DMS114 treated with DMSO at 0.1 percent for 48 hours (cell line): ENCODE results near the gene CCNF.
A peak's percentile ranks its signal among the peaks of the same experiment; 100 is the strongest.

Source experiments
- DNase-seq: peaks from one replicate; lab custom pipeline; 2025; ENCODE audit not compliant: unreplicated experiment; lab: John Stamatoyannopoulos, UW

The CCNF gene

GRCh38 chr16:2499890-2500429 lies 70.7 kb downstream of the CCNF start:
- no peak for DNase-seq

- no peak for DNase-seq
Measured at GRCh38 chr16:2500430-2500917, 71.2 kb downstream of the CCNF start.

- DNase-seq = peak; percentile 39
Measured at GRCh38 chr16:2500918-2501750, 71.9 kb downstream of the CCNF start.

GRCh38 chr16:2501946-2502895 lies 73.0 kb downstream of the CCNF start:
- DNase-seq = no peak

GRCh38 chr16:2505695-2506094 lies 76.4 kb downstream of the CCNF start:
- no peak for DNase-seq

- no peak for DNase-seq
Measured at GRCh38 chr16:2507052-2507659, 77.9 kb downstream of the CCNF start.

- no peak for DNase-seq
Measured at GRCh38 chr16:2507665-2508064, 78.4 kb downstream of the CCNF start.
